CD14-positive monocyte (primary cell): ENCODE data around the gene IFNB1. TPM values are rescaled to one million over a fixed set of nuclear protein-coding genes. Genes with fewer than 3 reads are reported as not detected.

Experiments used
- DNase-seq, 3 donors: peaks; one replicate each; pipeline ENCODE4 v3.0.0-alpha.2; 2011 to 2022
- H2AFZ ChIP-seq: 2 replicates; pipeline ENCODE4 v1.6.0; 2012; ENCODE audit warnings: mild to moderate bottlenecking, low read depth, low read length, inconsistent platforms; ENCODE audit not compliant: insufficient read depth, poor library complexity, severe bottlenecking
- H3K27ac ChIP-seq, 2 donors: 1 replicate in 1 of 2; 2 replicates in 1 of 2; pipeline ENCODE4 v1.5.1; 2012 to 2013; ENCODE audit warnings: low read length in 2 of 2, control low read depth in 1 of 2, inconsistent platforms in 1 of 2, low read depth in 1 of 2, mild to moderate bottlenecking in 1 of 2
- H3K27me3 ChIP-seq, 2 donors: one replicate each; pipeline versions ENCODE4 v1.6.0 to v1.6.1; 2011 to 2013; ENCODE audit warnings: low read length in 2 of 2; ENCODE audit not compliant: control insufficient read depth in 2 of 2, insufficient read depth in 2 of 2
- H3K36me3 ChIP-seq, 2 donors: replicated peaks in 1 of 2; 1 replicate in 1 of 2; 2 replicates in 1 of 2; pipeline versions ENCODE4 v1.5.1 to v1.6.1; 2012 to 2013; ENCODE audit warnings: low read length in 2 of 2, control low read depth in 1 of 2, inconsistent platforms in 1 of 2, mild to moderate bottlenecking in 1 of 2; ENCODE audit not compliant: insufficient read depth in 2 of 2, control insufficient read depth in 1 of 2
- H3K4me1 ChIP-seq, 2 donors: 1 replicate in 1 of 2; 2 replicates in 1 of 2; pipeline versions ENCODE4 v1.5.1 to v1.6.1; 2012 to 2013; ENCODE audit warnings: low read length in 2 of 2, control low read depth in 1 of 2, inconsistent platforms in 1 of 2, mild to moderate bottlenecking in 1 of 2, moderate library complexity in 1 of 2; ENCODE audit not compliant: insufficient read depth in 2 of 2, control insufficient read depth in 1 of 2
- H3K4me2 ChIP-seq: replicated peaks from 2 replicates; pipeline ENCODE3; 2012; ENCODE audit warnings: low read length, moderate library complexity, mild to moderate bottlenecking; ENCODE audit not compliant: poor library complexity, severe bottlenecking; ENCODE audit errors: extremely low read depth
- H3K4me3 ChIP-seq, 3 experiments: fragments of 200-600 bp in 1 of 3; sonication (generic) in 1 of 3; replicated peaks in 1 of 3; 1 replicate in 2 of 3; 2 replicates in 1 of 3; pipeline ENCODE4 v1.5.1; 2011 to 2013; ENCODE audit warnings: low read length in 3 of 3, mild to moderate bottlenecking in 3 of 3, control low read depth in 2 of 3, low read depth in 2 of 3, inconsistent platforms in 1 of 3, moderate library complexity in 1 of 3
- H3K79me2 ChIP-seq: 2 replicates; pipeline ENCODE4 v1.6.0; 2012; ENCODE audit warnings: mild to moderate bottlenecking, control low read depth, inconsistent platforms, low read length, moderate library complexity; ENCODE audit not compliant: insufficient read depth
- H3K9ac ChIP-seq: 2 replicates; pipeline ENCODE4 v1.6.0; 2017; ENCODE audit warnings: low read length, mild to moderate bottlenecking; ENCODE audit not compliant: insufficient read depth, poor library complexity, severe bottlenecking
- H3K9me3 ChIP-seq, 2 donors: replicated peaks in 1 of 2; 1 replicate in 1 of 2; 2 replicates in 1 of 2; pipeline versions ENCODE4 v1.5.1 to v1.6.1; 2012 to 2013; ENCODE audit warnings: low read length in 2 of 2, control low read depth in 1 of 2; ENCODE audit not compliant: control insufficient read depth in 1 of 2, insufficient read depth in 1 of 2
- H4K20me1 ChIP-seq: 2 replicates; pipeline ENCODE4 v1.6.0; 2012; ENCODE audit warnings: mild to moderate bottlenecking, low read length, control low read depth, moderate library complexity; ENCODE audit not compliant: insufficient read depth
- H3K27ac Mint-ChIP-seq, 7 donors: one replicate each; pipeline ENCODE4 v1.8.0; 2020; ENCODE audit warnings: mild to moderate bottlenecking in 7 of 7, mixed read lengths in 7 of 7, moderate library complexity in 6 of 7, inconsistent platforms in 2 of 7
- H3K27me3 Mint-ChIP-seq, 3 donors: one replicate each; pipeline ENCODE4 v1.8.0; 2021 to 2022; ENCODE audit warnings: low read depth in 3 of 3, mild to moderate bottlenecking in 3 of 3, mixed read lengths in 3 of 3, moderate library complexity in 3 of 3, inconsistent platforms in 1 of 3
- H3K36me3 Mint-ChIP-seq, 2 donors: one replicate each; pipeline ENCODE4 v1.8.0; 2020; ENCODE audit warnings: mixed read lengths in 2 of 2, inconsistent platforms in 1 of 2, mild to moderate bottlenecking in 1 of 2
- H3K4me1 Mint-ChIP-seq: one replicate; pipeline ENCODE4 v1.8.0; 2020; ENCODE audit warnings: mild to moderate bottlenecking, mixed read lengths
- H3K4me3 Mint-ChIP-seq, 2 donors: one replicate each; pipeline ENCODE4 v1.8.0; 2020; ENCODE audit warnings: mild to moderate bottlenecking in 2 of 2, mixed read lengths in 2 of 2, moderate library complexity in 1 of 2
- H3K9me3 Mint-ChIP-seq, 7 donors: one replicate each; pipeline ENCODE4 v1.8.0; 2020 to 2022; ENCODE audit warnings: mixed read lengths in 7 of 7, mild to moderate bottlenecking in 6 of 7, moderate library complexity in 6 of 7, inconsistent platforms in 2 of 7
- CTCF ChIP-seq: fragments of 200-600 bp; IDR thresholded peaks from one replicate; pipeline ENCODE4 v1.8.0; 2022; ENCODE audit warnings: antibody characterized with exemption, mild to moderate bottlenecking
- WGBS: methylation state at CpG from one replicate; pipeline ENCODE4 v1.1.5; 2013; ENCODE audit warnings: missing lambda C conversion rate; ENCODE audit not compliant: insufficient coverage; 5-methylcytosine and 5-hydroxymethylcytosine counted together
- intact Hi-C, 2 donors: fragments of 100-400 bp; cut with micrococcal nuclease; formaldehyde crosslinking; loops; one replicate each; pipeline versions ENCODE4 v1.15.0 to v1.15.1; 2023
- polyA plus RNA-seq, 3 donors: library from polyadenylated mRNA; depleted of rRNA in 1 of 3; unstranded in 2 of 3; stranded (reverse) in 1 of 3; fragments of 300-500 nt in 2 of 3; fragments of >200 nt in 1 of 3; fragmentation: Illumina TruSeq in 2 of 3; gene quantifications; 1 replicate in 2 of 3; 2 replicates in 1 of 3; pipeline ENCODE4 v1.2.3, GENCODE V29; 2012 to 2021

Gene IFNB1
- polyA plus RNA-seq, 3 donors: not detected

- Histone ChIP-seq H3K79me2 (no peaks in the 10 kb centered on the region), H3K4me3 (peak overlapping the region in 1 of 3 experiments; percentile 27), H4K20me1 (no peaks in the 10 kb centered on the region), H3K4me1 (peaks cover 27 to 32% of the 10 kb centered on the region in 2 donors), H3K27ac (peak overlapping the region in 1 of 2 donors; percentile 20), H3K9me3 (peaks cover 4 to 5% of the 10 kb centered on the region in 2 donors), H3K9ac (no peak overlapping the region), H3K4me2 (peak overlapping the region; percentile 37), H2AFZ (no peak overlapping the region), H3K36me3 (no peaks in the 10 kb centered on the region), H3K27me3 (no peaks in the 10 kb centered on the region)
- H3K27ac Mint-ChIP-seq: peak overlapping the region in 1 of 7 donors; percentile 37
- peaks cover 0 to 8% (median 5%) of the 10 kb centered on the region in 7 donors for H3K9me3 Mint-ChIP-seq
- peaks cover 31% of the 10 kb centered on the region for H3K4me1 Mint-ChIP-seq
- no peaks in the 10 kb centered on the region for H3K27me3 Mint-ChIP-seq
- no peak for DNase-seq
- no CpG with 5 or more reads among the region's 4 CpGs for WGBS
- peak overlapping the region; percentile 28 to 83 for H3K4me3 Mint-ChIP-seq
- H3K36me3 Mint-ChIP-seq: no peaks in the 10 kb centered on the region
- no peak for TF ChIP-seq CTCF
- intact Hi-C loops: no loop called here
Measured at GRCh38 chr9:21081999-21082398, 4.3 kb upstream of the IFNB1 start.

- Mint-ChIP-seq H3K36me3 (no peaks in the 10 kb centered on the region), H3K27ac (peak overlapping the region in 1 of 7 donors; percentile 30), H3K9me3 (peaks cover 0 to 3% (median 0%) of the 10 kb centered on the region in 7 donors), H3K4me1 (peaks cover 31% of the 10 kb centered on the region), H3K27me3 (no peaks in the 10 kb centered on the region), H3K4me3 (no peak overlapping the region)
- no peak for TF ChIP-seq CTCF
- 96% methylated on average over 2 of the region's 2 CpGs for WGBS
- Histone ChIP-seq H3K4me3 (no peak overlapping the region), H3K4me2 (peak overlapping the region; percentile 37), H3K79me2 (no peaks in the 10 kb centered on the region), H3K4me1 (peaks cover 27 to 32% of the 10 kb centered on the region in 2 donors), H3K36me3 (no peaks in the 10 kb centered on the region), H3K27me3 (no peaks in the 10 kb centered on the region), H3K9me3 (no peaks in the 10 kb centered on the region), H4K20me1 (no peaks in the 10 kb centered on the region), H3K9ac (peak overlapping the region; percentile 23), H2AFZ (peak overlapping the region; percentile 57), H3K27ac (no peak overlapping the region)
- intact Hi-C loops: no loop called here
- no peak for DNase-seq
Measured at GRCh38 chr9:21081451-21081850, 3.7 kb upstream of the IFNB1 start.
